ELR (cell line): ENCODE data around the gene SCD.
"Not testable (repeated sequence)": the region's sequence is repeated elsewhere in the genome, so short reads cannot be mapped to it uniquely, and the experiment has no call there.

Source experiments
- DNase-seq: peaks from one replicate; pipeline ENCODE4 v3.0.0-alpha.2; 2015; ENCODE audit warnings: low read depth

SCD gene

DNA sequence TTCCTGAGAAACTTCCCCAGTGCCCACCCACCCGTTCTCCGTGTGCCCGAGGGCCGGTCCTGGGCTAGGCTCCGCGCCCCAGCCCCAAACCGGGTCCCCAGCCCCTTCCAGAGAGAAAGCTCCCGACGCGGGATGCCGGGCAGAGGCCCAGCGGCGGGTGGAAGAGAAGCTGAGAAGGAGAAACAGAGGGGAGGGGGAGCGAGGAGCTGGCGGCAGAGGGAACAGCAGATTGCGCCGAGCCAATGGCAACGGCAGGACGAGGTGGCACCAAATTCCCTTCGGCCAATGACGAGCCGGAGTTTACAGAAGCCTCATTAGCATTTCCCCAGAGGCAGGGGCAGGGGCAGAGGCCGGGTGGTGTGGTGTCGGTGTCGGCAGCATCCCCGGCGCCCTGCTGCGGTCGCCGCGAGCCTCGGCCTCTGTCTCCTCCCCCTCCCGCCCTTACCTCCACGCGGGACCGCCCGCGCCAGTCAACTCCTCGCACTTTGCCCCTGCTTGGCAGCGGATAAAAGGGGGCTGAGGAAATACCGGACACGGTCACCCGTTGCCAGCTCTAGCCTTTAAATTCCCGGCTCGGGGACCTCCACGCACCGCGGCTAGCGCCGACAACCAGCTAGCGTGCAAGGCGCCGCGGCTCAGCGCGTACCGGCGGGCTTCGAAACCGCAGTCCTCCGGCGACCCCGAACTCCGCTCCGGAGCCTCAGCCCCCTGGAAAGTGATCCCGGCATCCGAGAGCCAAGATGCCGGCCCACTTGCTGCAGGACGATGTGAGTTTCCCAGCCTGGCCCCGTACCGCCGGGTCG lies at the start of gene SCD:
Gene SCD, plus strand, starts transcription at position 469 of the 803 bp plus-strand sequence. Its CDS starts 272 bp downstream, at position 741.
- peak; percentile 78 for DNase-seq

DNA sequence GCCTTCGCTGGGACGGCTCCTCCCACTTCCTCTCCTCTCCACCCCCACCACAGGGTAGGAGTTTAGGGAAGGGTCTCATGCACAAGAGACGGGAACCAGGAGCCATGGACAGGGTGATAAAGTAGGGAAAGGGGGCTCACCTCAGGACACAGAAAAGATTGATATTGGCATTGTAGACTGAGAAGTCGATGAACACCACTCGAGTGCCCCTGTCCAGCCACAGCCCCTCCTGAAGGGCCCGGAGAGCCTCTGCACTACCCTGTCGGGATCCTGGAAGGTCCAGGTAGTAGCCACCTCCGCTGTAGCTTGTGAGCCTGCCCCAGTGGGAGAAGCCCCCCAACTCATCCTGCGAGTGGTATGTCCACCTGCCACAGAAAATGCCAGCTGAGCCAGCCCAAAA lies 49.8 kb upstream of the SCD start:
- no peak for DNase-seq

DNA sequence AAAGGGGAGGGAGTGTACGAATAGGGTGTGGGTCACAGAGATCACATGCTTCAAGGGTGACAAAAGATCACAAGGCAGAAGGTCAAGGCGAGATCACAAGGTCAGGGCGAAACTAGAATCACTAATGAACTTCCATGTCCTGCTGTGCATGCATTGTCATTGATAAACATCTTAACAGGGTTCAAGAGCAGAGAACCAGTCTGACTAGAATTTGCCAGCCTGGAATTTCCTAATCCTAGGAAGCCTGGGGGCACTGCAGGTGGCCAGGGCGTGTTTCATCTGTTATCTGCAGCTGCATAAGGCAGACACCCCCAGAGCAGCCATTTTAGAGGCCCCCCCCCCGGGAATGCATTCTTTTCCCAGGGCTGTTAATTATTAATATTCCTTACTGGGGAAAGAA lies 45.9 kb upstream of the SCD start:
- DNase-seq, result not testable (repeated sequence)

DNA sequence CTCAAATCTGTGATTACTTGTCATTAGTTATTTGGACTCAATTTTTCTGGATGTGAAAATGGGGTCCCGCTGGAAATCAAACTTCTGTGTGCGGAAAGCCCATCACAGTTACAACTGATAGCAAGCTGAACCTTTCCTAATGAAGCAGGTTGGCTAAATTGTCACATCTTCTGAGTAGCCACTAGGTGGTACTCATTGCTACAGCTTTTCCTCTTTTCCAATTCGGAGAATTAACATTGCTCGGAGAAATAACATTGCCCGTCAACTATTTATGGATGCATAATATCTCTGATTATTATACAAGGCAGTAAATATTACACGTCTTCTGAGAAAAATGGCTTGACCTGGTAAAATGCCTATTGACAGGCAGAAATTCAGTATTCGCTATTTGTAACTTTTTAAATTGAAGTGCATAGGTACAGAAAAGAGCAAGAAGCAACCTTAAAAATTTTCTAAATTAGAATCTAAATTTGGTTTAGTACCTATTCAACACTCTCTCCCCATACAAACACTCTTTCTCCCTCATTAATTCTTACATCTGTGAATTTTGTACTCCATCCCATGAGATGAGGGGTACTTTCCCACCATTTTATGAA lies 43.2 kb upstream of the SCD start:
- DNase-seq, result peak; percentile 60

DNA sequence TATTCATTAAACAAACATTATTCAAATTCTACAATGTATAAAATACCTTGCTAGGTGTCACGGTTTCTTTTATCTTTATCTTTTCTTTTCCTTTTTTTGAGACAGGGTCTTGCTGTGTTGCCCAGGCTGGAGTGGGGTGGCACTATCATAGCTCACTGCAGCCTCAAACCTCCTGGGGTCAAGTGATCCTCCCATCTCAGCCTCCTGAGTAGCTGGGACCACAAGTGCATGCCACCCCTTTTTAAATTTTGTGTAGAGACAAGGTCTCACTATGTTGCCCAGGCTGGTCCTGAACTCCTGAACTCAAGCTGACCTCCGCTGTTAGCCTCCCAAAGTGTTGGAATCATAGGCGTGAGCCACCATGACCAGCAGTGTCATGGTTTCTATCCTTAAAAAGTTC lies 42.6 kb upstream of the SCD start:
- no peak for DNase-seq

DNA sequence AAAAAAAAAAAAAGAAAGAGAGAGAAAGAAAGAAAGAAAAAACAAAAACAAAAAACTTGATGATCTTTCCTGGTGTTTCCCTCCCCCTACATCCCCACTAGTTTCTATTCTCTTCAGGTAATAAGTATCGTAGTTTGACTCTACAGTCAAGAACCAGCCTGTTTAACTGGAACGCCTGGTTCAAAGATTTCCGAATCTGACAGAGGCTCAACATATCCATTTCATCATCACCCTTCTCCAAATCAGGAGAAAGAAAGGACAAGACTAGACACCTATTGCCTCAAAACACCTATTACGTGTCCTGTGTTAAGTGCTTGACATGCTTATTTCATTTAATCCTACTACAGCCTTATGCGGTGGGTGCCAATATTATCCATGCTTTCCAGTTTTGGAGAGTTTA lies 40.2 kb upstream of the SCD start:
- DNase-seq, result no peak

DNA sequence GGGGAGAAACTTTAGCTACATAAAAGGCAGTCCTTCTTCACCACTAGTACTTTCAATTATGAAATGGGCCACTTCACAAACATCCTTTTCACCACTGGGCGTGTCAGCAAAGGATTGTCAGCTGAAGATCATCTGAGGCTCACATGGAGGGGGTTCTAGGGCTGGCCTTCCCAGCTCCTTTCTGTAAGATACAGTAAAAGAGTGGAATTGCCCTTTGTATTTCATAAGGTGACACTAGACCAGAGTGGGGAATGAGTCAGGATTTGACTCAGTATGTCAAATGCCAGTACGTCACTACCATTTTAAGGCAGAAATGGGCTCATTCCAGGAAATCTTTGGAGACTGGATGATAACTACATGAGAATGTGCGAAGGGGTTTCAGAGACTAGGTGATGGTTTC lies 39.3 kb upstream of the SCD start:
- peak; percentile 67 for DNase-seq

DNA sequence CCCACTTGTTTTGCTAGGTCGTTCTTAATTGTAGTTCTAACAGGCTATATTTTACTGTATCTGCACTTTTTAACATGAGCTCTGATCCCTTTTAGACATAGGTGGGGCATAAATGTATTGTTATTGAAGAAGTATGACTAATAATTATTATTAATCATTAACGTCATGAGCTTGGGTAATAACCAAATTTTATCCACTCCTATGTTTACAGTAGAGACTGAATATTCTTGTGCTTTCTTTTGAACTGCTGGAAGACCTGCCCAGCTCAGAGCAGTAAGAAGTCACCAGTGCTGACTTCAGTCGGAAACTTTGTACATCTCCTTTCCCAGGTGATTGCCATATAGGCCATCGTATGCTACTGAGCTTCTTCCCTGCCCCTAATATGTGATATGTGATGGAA lies 35.7 kb upstream of the SCD start:
- no peak for DNase-seq

DNA sequence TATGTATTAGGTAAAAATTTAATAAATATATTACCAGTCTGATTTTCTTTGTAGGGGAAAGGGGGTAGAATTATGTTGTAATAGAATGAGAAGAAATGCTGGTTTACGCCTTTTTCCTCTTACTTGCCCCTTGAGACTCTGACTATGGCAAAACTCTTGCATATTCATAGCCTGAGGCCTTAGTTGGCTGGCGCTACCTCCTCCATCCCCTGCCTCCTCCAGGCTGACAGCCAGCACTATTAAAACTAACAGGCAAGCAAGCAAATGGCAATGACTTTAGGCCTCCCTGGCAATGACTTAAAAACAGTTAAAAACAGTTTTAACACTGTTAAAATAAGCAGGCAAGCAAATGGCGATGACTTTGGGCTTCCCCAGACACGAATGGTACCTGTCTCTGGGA lies 31.4 kb upstream of the SCD start:
- no peak for DNase-seq

DNA sequence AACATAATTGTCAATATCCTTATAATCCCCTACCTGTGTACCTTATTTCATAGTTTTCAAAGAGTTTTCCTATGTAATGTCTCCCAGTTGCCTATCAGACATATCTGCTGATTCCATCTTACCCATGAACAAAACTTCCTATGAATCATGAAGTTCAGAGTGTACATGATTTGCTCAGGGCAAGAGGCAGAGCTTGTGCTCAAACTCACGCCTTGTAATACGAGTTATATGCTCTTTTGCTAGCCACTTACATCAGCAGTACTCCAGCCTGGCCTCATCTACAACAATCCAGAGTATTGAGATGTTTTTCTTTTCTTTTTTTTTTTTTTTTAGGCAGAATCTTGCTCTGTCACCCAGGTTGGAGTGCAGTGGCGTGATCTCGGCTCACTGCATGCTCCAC lies 28.8 kb upstream of the SCD start:
- peak; percentile 15 for DNase-seq

DNA sequence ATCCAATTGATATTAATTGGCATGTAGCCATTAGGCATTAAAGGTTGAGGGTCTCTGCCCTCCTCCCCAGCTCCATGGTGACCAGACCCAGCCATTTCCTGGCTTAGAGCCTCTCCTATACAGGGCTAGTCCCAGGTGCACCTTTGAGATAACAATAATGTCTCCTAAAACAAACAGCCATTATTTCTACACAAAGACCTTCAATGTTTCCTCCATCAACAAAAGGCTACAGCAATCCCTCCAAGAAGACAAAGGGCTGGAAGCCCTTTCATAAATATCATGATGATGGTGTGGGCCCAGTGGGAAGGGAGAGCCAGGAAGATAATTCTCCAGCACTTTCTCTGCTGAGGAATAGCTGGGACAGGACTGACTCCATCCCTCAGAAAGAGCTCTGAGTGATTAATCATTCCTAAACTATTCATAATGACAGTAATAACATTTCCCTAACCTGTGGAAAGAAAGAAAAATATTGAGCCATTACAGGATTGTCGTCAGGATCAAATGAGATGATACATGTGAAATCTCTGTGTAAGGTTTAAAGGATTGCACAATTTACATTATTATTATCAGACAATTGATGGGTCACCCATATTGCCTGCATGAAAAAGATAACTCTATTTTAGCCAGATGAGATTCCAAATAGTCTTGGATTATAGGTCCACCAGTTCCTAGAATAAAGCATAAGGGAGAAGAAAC lies 27.2 kb upstream of the SCD start:
- DNase-seq, result no peak

DNA sequence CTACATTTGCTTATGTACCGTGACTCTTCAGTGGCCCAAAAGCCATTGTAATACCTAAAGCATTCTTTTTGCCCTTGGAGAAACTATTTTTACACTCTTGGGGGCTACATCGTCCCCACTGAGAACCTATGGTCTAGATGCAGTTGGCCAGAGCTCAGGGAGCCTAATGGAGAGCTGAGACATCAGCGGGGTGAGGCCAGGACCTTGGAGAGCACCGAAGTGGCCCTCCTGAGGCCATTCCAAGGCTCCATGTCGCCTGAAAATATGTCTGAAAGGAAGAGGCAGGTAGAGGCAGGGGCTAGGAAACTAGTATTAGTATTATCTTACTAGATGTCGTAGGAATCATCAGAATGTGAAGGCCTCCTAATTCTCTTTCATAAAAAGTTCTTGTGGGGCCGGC lies 21.9 kb upstream of the SCD start:
- no peak for DNase-seq

DNA sequence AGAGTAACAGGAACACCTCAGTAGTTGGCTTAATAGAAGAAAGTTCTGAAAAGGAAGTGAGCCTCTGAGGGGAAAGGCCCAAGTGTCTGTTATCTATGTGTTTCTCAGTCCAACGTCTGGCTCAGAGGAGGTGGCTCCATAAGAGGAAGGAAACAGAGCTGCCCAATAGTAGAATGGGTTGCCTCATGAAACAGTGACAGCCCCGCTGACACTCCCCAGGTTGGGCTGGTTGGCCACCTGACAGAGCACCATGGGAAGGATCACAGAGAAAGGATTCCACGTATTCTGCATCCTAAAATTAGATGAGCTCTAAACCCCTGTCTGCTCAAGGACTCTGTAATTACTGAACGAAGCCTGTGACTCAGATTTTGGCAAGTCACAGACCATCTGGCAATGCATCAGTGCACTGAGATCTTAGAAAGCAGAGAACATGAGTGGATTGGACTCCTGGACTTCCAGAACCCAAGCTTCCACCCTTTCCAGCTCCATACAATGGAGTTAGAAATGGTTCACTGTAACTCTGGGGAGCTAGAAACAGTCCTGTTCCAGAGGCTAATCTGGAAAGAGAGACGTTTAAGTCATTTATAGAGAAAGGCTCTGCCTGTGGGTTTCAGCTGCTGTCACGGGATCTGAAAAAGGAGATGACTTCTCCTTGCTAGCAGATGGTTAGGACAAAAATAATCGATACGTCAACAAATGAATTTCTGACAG lies 19.9 kb upstream of the SCD start:
- no peak for DNase-seq

DNA sequence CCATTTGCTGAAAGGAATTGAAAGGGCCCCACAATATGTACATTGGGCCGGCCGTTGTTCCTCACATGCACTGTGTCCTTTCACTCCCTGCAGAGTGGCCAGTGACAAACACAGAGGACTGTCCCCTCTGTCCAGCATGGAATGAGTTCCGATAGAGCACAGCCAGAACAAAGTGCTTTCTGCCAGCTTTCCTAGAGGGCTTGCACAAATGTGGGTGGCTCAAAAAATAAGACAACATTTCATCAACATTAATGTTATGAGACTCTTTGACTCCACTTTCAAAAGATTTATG lies 19.4 kb upstream of the SCD start:
- DNase-seq, result no peak

DNA sequence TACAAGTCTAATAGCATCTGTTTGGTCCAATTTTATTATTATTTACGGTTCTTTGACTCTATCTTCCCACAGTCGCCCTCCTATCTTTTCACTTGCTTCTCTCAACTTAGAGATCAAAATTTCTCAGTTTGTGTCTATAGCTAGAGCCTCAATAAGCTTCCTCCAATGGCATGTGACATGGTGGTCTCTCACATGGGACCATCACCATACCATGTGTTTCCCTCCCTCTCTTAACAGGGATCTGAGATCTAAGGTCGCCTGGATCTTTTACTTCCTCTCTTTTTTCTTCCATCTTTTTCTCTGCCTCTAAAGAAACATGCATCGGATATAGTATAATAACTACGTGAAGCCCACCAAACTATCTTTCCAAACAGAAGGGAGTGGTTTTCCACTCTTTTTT lies 18.8 kb upstream of the SCD start:
- no peak for DNase-seq

DNA sequence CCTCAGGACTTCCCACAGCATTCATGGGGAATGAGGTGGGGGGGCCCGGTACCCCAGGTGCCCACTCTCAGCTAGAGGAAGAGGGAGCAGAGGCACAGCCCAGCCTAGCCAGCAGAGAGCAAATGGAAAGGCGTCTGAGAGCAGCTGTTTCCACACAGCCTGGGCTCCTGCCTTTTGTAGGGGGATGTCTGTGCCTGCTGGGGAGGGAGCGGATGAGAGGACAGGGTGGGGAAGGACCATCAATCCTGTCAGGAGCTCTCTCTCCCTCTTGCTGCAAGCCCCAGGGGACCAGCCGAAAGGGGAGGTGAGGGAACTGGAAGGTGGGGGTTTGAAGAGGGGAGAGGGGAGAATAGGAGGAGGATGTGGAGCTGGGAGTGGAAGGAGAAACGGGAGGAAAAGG lies 17.0 kb upstream of the SCD start, which contains the start of gene PKD2L1:
Gene PKD2L1, minus strand, starts transcription at position 150 of the 400 bp plus-strand sequence. Its CDS starts 125 bp downstream, at position 25.
- DNase-seq, result no peak

DNA sequence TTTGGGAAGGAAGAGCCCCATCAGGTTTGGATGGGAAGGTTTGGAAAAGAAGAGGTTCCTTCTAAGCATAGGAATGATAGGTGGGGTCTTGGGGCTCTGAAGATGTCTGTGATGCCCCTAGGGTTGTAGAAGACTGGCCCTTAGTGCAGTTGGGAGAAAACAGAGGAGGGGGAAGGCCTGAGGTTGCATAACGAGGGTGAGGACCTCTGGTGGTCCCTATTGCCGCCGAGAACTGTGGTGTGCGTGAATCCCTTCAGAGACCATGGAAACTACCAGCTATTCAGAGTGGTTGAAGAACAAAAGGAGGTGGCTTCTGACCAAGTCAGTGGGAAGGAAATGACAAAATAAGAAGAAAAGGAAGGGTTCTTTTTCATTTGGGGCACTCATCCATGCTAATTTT lies 13.9 kb upstream of the SCD start:
- no peak for DNase-seq

DNA sequence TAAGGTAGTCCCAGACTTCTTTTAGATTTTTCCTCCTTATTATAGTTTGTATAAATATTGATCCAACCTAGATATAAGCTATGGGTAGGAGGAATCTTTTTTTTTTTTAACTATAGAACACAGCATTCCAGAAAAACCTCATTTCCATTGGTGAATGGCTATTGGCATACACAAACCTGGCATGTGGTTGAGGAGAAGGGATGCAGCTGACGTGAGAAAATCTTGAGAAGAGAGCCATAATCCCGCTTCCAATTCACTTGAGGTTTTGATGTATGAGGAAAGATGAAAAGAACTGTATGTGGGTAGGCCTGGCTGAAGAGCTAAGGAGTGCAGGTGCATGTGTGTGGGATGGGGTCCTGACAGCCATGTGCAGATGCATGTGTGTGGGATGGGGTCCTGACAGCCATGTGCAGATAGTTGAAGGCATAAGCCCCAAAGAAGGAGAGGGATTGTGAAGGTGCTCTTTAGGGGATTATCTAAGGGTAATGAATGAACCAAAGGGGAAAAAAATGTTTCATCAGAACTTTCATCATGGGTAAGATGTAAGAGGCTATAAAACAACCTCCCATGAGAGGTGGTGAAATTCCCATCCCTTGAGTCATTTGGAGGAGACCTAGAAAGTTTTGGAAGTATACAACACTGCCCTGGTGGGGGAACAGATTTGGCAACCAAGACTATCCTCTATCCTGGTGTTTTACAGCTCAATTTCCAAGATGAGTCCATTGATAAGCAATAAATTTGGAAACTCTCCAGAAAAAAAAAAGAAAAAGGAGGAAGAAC lies 13.2 kb upstream of the SCD start:
- no peak for DNase-seq

DNA sequence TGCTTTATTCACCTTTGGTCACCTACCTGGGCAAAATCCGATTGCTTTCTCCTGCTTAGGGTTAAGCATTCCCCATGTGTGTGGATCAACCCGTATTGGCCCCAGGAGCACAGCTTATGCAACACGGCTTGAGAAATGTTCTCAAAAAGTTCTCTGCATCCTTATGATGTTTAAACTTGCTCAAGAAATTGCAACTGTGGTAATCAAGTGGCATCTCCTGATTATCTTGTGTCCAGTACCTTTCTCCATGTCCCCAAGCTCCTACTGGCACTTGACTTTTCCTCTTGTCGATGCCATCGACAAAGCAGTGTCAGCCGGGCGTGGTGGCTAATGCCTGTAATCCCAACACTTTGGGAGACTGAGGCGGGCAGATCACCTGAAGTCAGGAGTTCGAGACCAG lies 12.3 kb upstream of the SCD start:
- no peak for DNase-seq

DNA sequence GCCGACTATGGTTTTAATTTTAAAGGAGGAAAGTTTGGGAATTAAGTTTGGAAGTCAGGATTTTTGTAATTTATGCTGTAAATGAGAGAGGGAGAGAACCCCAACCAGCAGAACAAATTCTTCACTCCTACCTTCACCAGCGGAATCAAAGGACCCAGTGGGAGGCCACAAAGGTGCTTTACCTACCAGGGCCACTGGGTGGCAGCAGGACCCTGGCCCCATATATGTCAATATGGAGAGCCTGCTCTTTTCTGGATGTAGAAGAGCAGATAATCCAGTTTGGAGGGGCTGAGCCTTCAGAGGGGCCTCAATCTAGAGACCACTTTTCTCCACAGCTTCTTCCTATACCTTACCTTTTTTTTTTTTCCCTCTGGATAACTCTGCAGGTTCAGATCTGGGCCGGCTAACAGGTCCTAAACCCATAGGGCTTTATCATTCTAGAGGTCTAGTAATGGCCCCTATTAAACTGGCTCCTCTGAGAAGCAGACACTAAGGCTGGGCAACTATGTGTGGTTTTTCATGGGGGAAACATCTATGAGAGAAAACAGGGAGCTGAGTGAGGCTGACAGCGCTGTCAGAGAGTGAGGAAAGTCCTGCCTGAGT lies 8.5 kb upstream of the SCD start:
- DNase-seq, result peak; percentile 71

DNA sequence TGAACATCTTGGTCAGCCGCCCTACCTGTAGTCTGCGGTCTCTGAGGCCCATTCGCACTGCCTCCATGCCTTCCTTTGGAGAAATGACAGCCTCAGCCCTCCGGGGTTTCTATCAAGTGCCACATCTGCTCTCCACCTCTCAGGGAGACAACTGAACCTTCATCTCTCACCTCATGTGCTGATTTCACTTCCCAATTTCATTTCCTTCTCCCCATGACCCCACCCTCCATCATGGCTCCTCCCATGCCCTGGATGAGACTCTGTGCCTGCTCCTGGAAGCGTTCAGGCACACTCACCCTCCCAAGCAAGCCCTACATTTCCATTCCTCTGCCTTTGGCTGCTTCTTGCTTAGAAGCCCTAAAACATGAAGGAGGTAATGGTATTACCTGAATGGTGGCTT lies 7.8 kb upstream of the SCD start:
- no peak for DNase-seq
